NCI-H1048 (cell line): Measurements from ENCODE around the gene SZRD1.

Source experiments
- DNase-seq: peaks from one replicate; lab custom pipeline; 2025; lab: John Stamatoyannopoulos, UW

Gene SZRD1

GRCh38 chr1:16440131-16440469 lies 73.1 kb downstream of the SZRD1 start:
- no peak for DNase-seq

GRCh38 chr1:16440470-16441281 lies 73.6 kb downstream of the SZRD1 start, which contains the start of gene NECAP2:
NECAP2 (plus strand) TSS chr1:16440724; CDS start chr1:16440762, 38 bp downstream.
- peak; percentile 90 for DNase-seq

GRCh38 chr1:16441282-16441665 lies 74.2 kb downstream of the SZRD1 start:
- DNase-seq: no peak

- DNase-seq: no peak
Observed at GRCh38 chr1:16442265-16442664, 75.2 kb downstream of the SZRD1 start.

- no peak for DNase-seq
Observed at GRCh38 chr1:16442941-16443340, 75.9 kb downstream of the SZRD1 start.

- DNase-seq: no peak
Observed at GRCh38 chr1:16443975-16444770, 77.1 kb downstream of the SZRD1 start.

GRCh38 chr1:16445052-16445451 lies 78.0 kb downstream of the SZRD1 start:
- DNase-seq: no peak

- no peak for DNase-seq
Observed at GRCh38 chr1:16446116-16446515, 79.1 kb downstream of the SZRD1 start.

- DNase-seq: no peak
Observed at GRCh38 chr1:16447641-16448040, 80.6 kb downstream of the SZRD1 start.
